GM19351 (cell line): Measurements from ENCODE around the gene SORBS1.

ENCODE experiments used
- ATAC-seq: cut with Tn5 transposase; IDR thresholded peaks from one replicate; pipeline ENCODE4 v1.9.1; 2021; ENCODE audit warnings: mild to moderate bottlenecking, moderate library complexity; ENCODE audit not compliant: unreplicated experiment

SORBS1 gene

GRCh38 chr10:95330966-95331453 is 230.2 kb downstream of the SORBS1 start:
- no peak for ATAC-seq

DNA sequence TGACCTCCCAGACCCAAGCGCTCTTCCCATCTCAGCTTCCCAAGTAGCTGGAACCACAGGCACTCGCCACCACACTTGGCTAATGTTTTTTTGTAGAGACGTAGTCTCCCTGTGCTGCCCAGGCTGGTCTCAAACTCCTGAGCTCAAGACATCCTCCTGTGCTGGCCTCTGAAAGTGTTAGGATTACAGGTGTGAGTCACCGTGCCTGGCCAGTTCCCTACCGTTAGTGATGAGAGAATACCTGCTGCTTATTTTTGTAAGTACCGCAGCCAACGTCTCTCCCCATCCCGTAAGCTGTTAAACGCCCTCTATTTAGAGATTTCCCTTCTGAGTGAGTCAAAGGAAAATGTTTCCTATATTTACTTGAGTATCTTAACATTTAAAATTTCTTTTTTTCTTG is 231.9 kb downstream of the SORBS1 start:
- ATAC-seq, result no peak

- ATAC-seq, result no peak
Measured at GRCh38 chr10:95328013-95328412, 233.2 kb downstream of the SORBS1 start.

GRCh38 chr10:95327367-95327766 is 233.8 kb downstream of the SORBS1 start:
- ATAC-seq, result no peak

DNA sequence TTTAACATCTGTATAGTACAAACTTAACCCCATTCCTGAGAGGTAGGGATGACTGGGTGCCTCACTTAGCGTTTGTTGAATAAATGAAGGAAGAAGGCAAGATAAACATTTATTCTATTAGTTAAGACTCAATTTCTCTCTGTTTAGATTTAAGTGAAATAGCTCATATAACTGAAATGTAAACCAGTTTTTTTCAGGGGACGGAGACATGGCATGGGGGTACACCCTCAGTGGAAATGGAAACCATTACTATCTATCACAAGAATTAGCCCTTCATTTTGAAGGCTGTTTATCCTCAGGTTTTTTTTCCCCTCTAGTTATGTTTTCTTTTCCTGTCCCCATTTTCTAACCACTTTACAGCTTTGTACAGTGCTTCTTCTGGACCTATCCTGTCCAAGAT is 234.8 kb downstream of the SORBS1 start:
- no peak for ATAC-seq

DNA sequence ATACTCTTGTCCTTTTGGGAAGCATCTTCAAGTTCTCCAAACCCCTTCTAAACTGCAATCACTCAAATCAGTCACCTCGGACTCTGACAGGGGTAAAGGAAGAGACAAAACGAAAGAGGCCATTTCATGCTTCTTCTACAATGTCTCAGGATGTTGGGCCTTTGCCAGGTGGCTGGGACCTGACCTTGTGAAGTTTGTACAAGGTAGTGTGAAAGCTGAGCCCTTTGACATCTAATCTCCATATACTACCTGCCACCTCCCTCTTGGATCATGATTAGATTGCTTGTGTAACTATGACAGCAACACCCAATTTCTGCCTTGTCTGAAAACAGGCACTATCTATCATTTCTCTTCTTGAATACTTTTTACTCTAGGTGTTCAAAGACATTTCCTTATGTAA is 235.3 kb downstream of the SORBS1 start:
- no peak for ATAC-seq

GRCh38 chr10:95324436-95325268 is 236.5 kb downstream of the SORBS1 start:
- ATAC-seq, result no peak

GRCh38 chr10:95321554-95322301 is 239.4 kb downstream of the SORBS1 start:
- no peak for ATAC-seq

DNA sequence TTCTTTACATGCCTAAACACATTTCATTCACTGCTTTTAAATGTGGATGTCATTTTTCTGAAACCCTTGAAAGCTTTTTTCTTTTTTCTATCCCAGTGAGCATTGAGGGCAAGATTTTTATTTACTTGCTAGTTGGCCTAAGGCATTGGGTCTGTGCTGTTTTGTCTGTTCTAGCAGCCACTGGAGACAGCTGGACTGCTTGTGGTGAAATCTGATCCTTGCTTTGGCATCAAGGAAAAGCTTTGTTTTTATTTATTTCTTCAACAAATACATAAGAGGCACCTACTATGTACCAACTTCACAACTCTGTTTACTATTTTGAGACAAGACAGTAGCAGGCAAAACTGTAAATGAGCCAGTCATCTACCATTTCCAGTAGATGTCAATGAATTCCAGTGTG is 241.9 kb downstream of the SORBS1 start:
- no peak for ATAC-seq

GRCh38 chr10:95315509-95315908 is 245.7 kb downstream of the SORBS1 start:
- ATAC-seq, result no peak

- no peak for ATAC-seq
Measured at GRCh38 chr10:95314192-95314918, 246.8 kb downstream of the SORBS1 start.

DNA sequence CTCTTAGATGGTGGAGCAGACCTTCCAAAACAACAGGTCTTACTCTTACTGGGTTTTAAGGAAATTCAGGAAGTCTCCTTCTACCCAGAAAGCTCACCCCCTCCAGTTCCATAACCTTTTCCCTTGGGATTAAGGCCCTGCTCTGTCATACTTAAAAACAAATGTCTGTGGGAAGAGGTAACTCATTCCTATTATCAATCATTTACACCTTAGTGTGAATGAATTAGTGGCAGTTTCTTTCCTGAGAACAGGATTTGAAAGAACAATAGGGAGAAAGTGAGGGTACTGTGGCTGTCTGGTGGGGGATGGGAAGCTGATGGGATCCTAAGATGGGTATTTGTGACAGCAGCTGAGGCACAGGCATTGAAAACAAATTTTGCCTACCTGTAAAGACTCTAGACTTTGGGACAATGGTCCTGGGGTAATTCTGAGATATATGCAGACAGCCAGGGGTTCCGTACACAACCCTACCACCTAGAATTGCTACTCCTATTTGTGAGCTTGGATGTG is 248.1 kb downstream of the SORBS1 start:
- no peak for ATAC-seq

GRCh38 chr10:95312257-95312656 is 248.9 kb downstream of the SORBS1 start:
- no peak for ATAC-seq

DNA sequence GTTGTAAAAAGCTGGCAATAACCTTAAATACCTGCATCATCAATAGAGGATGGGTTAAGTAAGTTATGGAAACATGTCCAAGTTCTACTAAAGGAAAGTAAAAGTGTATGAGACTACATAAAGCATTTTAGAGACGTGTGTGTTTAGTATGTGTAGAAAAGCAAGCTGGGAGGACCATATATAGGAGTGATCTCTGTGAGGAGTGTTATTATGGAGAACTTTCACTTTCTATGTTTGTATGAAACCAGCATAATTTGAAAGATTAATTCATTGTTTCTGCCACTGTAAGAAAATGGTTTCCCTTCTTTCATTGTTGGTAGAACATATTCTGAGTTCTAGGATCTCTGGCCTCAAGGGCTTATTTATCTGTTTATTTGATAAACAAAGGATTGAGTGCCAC is 251.2 kb downstream of the SORBS1 start:
- ATAC-seq, result peak; percentile 63

GRCh38 chr10:95308389-95309302 is 252.5 kb downstream of the SORBS1 start:
- ATAC-seq, result no peak

- no peak for ATAC-seq
Measured at GRCh38 chr10:95306851-95307250, 254.3 kb downstream of the SORBS1 start.

DNA sequence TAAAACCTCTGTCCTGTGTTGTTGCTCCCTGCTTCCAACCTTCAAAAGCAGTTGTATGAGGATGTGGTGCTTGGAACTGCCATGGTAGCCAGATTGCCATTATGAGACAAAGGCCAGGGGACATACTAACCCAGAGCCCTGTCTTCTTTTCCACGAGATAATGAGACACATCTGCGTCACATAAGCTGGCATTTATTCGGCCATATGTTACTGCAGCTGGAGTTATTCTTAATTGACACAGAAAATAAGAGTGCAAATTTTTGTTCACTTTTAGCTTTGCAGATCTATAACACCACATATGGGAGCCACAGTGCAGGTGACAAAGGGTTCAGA is 254.9 kb downstream of the SORBS1 start:
- no peak for ATAC-seq

DNA sequence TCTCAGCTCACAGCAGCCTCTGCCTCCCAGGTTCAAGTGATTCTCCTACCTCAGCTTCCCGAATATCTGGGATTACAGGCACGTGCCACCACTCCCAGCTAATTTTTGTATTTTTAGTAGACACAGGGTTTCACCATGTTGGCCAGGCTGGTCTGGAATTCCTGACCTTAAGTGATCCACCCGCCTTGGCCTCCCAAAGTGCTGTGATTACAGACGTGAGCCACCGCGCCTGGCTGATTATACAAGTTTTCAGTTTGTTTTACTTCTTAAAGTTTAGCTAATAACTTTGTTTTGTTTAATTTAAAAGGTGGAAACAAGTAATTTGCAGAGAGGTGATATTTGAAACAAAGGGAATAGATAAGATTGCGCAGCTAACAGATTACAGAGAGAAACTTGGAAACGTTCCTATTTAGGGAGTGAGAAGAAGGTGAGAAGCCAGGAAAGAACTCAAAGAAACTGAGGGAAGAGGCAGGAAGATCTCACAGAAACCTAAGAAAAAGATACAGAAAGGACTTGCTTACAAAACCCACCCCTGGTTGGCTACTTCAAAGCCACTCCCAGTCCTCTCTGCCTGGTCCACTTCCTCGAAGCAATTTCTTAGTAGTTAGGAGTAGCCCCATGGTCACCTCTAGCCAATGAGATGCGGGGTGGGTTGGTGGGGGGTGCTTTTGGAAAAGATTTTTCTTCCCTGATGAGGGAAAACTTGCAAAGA is 255.4 kb downstream of the SORBS1 start:
- ATAC-seq, result no peak

- ATAC-seq, result no peak
Measured at GRCh38 chr10:95304976-95305375, 256.2 kb downstream of the SORBS1 start.

DNA sequence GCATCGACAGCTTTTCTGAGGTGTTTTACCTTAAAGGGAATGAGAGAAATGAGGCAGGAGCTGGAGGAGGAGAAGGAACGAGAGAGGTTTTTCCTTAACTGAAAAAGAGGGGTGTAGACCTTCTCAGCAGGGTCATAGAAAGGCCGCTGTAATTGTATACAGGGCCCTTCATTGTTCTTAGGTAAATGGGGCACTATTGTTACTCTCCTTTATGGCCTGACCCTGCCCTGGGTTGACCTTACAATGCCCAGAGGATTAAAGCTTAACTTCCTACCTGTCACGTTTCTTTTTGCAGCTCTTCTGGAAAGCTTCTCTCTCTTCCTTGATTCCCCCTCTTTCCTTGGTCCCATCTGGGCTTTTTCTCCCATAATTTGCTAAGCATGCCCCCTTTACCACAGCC is 256.7 kb downstream of the SORBS1 start:
- ATAC-seq, result no peak
